ENCODE data around the gene HPDL. TPM values are rescaled to one million over a fixed set of nuclear protein-coding genes. Genes with fewer than 3 reads are reported as not detected.

HPDL gene
- total RNA-seq, 3 donors from 2014 or later: 2.1 to 8.8 (median 7.4) TPM

GRCh38 chr1:45348966-45349677 is 22.4 kb downstream of the HPDL start:
- no peak for TF ChIP-seq CTCF (IDR thresholded peaks at IDR 0.05)
- ATAC-seq: peak; percentile 7
- H3K36me3 ChIP-seq (ENCODE audit: low read depth): no peaks in the 10 kb centered on the region
- DNase-seq: no peak
- H3K9me3 ChIP-seq: no peaks in the 10 kb centered on the region
- no peaks in the 10 kb centered on the region for H3K4me1 ChIP-seq (ENCODE audit: low read depth)
- no peak overlapping the region for H3K4me3 ChIP-seq
- intact Hi-C loops (cut with DNase I, micrococcal nuclease): no loop called here

- DNase-seq (no peak), ATAC-seq (no peak)
- Histone ChIP-seq H3K36me3 (ENCODE audit: low read depth) (no peaks in the 10 kb centered on the region), H3K9me3 (no peaks in the 10 kb centered on the region), H3K4me3 (no peak overlapping the region), H3K4me1 (ENCODE audit: low read depth) (no peaks in the 10 kb centered on the region)
- intact Hi-C loops (cut with DNase I, micrococcal nuclease): loop anchor here in 1 of 2 donors (5.0 to 10.0 kb wide), 2 partner anchors 146 to 223 kb away; no protein-coding TSS in a partner anchor
- TF ChIP-seq CTCF (IDR thresholded peaks at IDR 0.05): no peak
Measured at GRCh38 chr1:45351508-45351907, 24.8 kb downstream of the HPDL start.

GRCh38 chr1:45353685-45354084 is 27.0 kb downstream of the HPDL start:
- Histone ChIP-seq H3K4me1 (ENCODE audit: low read depth) (no peaks in the 10 kb centered on the region), H3K9me3 (no peaks in the 10 kb centered on the region), H3K36me3 (ENCODE audit: low read depth) (no peaks in the 10 kb centered on the region), H3K4me3 (no peak overlapping the region)
- intact Hi-C loops (cut with DNase I, micrococcal nuclease): loop anchor here in 1 of 2 donors (5.0 to 10.0 kb wide), 2 partner anchors 144 to 221 kb away; no protein-coding TSS in a partner anchor
- DNase-seq (no peak), ATAC-seq (no peak)
- TF ChIP-seq CTCF (IDR thresholded peaks at IDR 0.05): no peak

- intact Hi-C loops (cut with DNase I, micrococcal nuclease): loop anchor here in 1 of 2 donors (5.0 to 10.0 kb wide), 2 partner anchors 142 to 220 kb away; no protein-coding TSS in a partner anchor
- no peak for ATAC-seq
- H3K9me3 ChIP-seq: no peaks in the 10 kb centered on the region
- TF ChIP-seq CTCF (IDR thresholded peaks at IDR 0.05): no peak
- H3K4me3 ChIP-seq: no peak overlapping the region
- peaks cover under 1% of the 10 kb centered on the region for H3K4me1 ChIP-seq (ENCODE audit: low read depth)
- no peak for DNase-seq
- no peaks in the 10 kb centered on the region for H3K36me3 ChIP-seq (ENCODE audit: low read depth)
Measured at GRCh38 chr1:45354838-45355237, 28.1 kb downstream of the HPDL start.

GRCh38 chr1:45355683-45356082 is 29.0 kb downstream of the HPDL start:
- no peak overlapping the region for H3K4me3 ChIP-seq
- H3K36me3 ChIP-seq (ENCODE audit: low read depth): no peaks in the 10 kb centered on the region
- TF ChIP-seq CTCF (IDR thresholded peaks at IDR 0.05): no peak
- intact Hi-C loops (cut with DNase I, micrococcal nuclease): loop anchor here in 1 of 2 donors (10.0 kb wide), 1 partner anchor 219 kb away; no protein-coding TSS in a partner anchor
- no peaks in the 10 kb centered on the region for H3K9me3 ChIP-seq
- DNase-seq: no peak
- peak; percentile 75 for ATAC-seq
- peaks cover 9% of the 10 kb centered on the region for H3K4me1 ChIP-seq (ENCODE audit: low read depth)
